Fibroblast of lung (primary cell): ENCODE results near the gene SLC25A34. TPM values are rescaled to one million over a fixed set of nuclear protein-coding genes. Genes with fewer than 3 reads are reported as not detected.

Experiments used
- DNase-seq, 2 donors: peaks; one replicate each; pipeline versions ENCODE4 v3.0.0 to v3.0.0-alpha.2; 2010; ENCODE audit warnings: low read depth in 2 of 2
- H2AFZ ChIP-seq: 2 replicates; pipeline ENCODE4 v1.5.1; 2012; ENCODE audit warnings: low read length, control low read depth, inconsistent platforms
- H3K27ac ChIP-seq: 2 replicates; pipeline ENCODE4 v1.5.1; 2011; ENCODE audit warnings: low read length, control low read depth; ENCODE audit not compliant: insufficient read depth
- H3K27me3 ChIP-seq: 2 replicates; pipeline ENCODE4 v1.5.1; 2011; ENCODE audit warnings: mild to moderate bottlenecking, low read length; ENCODE audit not compliant: control insufficient read depth, insufficient read depth
- H3K36me3 ChIP-seq: 2 replicates; pipeline ENCODE4 v1.5.1; 2011; ENCODE audit warnings: low read length; ENCODE audit not compliant: control insufficient read depth, insufficient read depth
- H3K4me1 ChIP-seq: 2 replicates; pipeline ENCODE4 v1.5.1; 2011; ENCODE audit warnings: low read length; ENCODE audit not compliant: control insufficient read depth, insufficient read depth; ENCODE audit errors: extremely low read depth
- H3K4me2 ChIP-seq: 2 replicates; pipeline ENCODE4 v1.5.1; 2011; ENCODE audit warnings: low read length, control low read depth; ENCODE audit not compliant: insufficient read depth; ENCODE audit errors: extremely low read depth
- H3K4me3 ChIP-seq, 4 experiments: fragments of 200-600 bp in 1 of 4; sonication (generic) in 1 of 4; replicated peaks in 1 of 4; 2 replicates each; pipeline ENCODE4 v1.5.1; 2011 to 2016; ENCODE audit warnings: low read length in 4 of 4, low read depth in 3 of 4, mild to moderate bottlenecking in 3 of 4, control low read depth in 2 of 4, inconsistent platforms in 1 of 4, mixed read lengths in 1 of 4; ENCODE audit not compliant: insufficient read depth in 1 of 4; ENCODE audit errors: control extremely low read depth in 1 of 4
- H3K79me2 ChIP-seq: 2 replicates; pipeline ENCODE4 v1.5.1; 2012; ENCODE audit warnings: mild to moderate bottlenecking, low read length, inconsistent platforms; ENCODE audit not compliant: control insufficient read depth, insufficient read depth
- H3K9ac ChIP-seq: 2 replicates; pipeline ENCODE4 v1.5.1; 2011; ENCODE audit warnings: mild to moderate bottlenecking, low read length, control low read depth; ENCODE audit not compliant: insufficient read depth
- H3K9me3 ChIP-seq: 2 replicates; pipeline ENCODE4 v1.5.1; 2012; ENCODE audit warnings: low read depth, low read length; ENCODE audit not compliant: control insufficient read depth, insufficient read depth
- H4K20me1 ChIP-seq: 2 replicates; pipeline ENCODE4 v1.5.1; 2011; ENCODE audit warnings: low read length; ENCODE audit not compliant: control insufficient read depth, insufficient read depth; ENCODE audit errors: extremely low read depth
- EZH2 ChIP-seq: IDR thresholded peaks from 2 replicates; pipeline ENCODE4 v1.5.1; 2012; ENCODE audit warnings: low read length, control low read depth, mild to moderate bottlenecking; ENCODE audit errors: missing control alignments
- polyA plus RNA-seq, 2 donors: library from polyadenylated mRNA; depleted of rRNA in 1 of 2; stranded (reverse) in 1 of 2; unstranded in 1 of 2; fragments of >200 nt; gene quantifications; 2 replicates each; pipeline ENCODE4 v1.2.1, GENCODE V29; 2011 to 2012; ENCODE audit warnings: missing spikeins in 1 of 2
- total RNA-seq: library from RNA; depleted of rRNA; stranded (reverse); fragments of >200 nt; gene quantifications from 2 replicates; pipeline ENCODE4 v1.2.1, GENCODE V29; 2014
- TF ChIP-seq, protein P1 (sequence below), 2 donors: IDR thresholded peaks in 1 of 2; conservative IDR thresholded peaks in 1 of 2; 1 replicate in 1 of 2; 2 replicates in 1 of 2; pipeline ENCODE4 v1.5.1; 2011 to 2012; ENCODE audit warnings: low read length in 2 of 2, control low read depth in 1 of 2, inconsistent platforms in 1 of 2, low read depth in 1 of 2, mild to moderate bottlenecking in 1 of 2

SLC25A34 gene
- total and polyA plus RNA-seq, 2 donors (not counting 1 experiment from before 2014, with no cell fraction given), result 0.35 to 0.83 TPM

DNA sequence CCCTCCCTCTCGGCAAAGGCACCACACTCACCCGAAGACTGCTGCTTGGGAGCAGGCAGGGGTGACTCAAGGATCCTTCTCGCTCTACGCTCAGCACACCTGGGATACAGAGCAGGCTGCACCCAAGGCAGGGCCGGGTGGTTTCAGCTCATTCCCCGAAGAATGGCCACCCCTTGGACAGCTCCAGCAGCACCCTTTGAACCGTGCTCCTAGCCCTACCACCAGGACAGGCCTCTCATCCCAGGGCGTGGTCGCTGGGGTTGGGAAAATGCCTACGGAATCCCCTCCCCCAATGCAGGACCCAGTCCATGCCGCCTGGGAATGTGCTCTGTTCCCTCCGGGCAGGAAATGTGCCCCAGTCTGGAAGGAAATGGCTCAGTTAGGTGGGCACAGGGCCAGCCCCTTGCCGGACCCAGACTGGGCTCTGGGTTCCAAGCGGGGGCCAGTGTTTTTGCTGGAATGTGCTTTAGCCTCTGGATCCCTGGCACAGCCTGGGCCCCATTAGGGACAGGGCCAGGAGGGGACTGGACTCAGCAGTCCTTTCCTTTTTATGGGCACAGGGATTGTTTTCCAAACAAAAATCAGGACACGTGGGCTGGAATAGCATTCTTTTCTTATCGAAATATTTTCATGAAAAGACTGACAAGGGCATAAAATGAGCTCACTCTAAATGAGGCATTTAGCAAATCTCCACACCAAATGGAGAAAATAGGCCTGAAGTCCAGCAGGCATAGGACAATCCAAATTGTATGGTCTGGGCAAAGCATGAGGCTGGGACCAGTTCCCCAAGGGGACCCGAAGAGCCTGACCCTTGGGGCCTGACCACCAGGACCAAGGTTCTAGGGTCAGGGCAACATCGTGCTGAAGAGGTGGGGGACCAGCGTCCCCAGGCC, 13.6 kb downstream of the SLC25A34 start:
- peak in 1 of 2 donors; percentile 36 for DNase-seq
- Histone ChIP-seq H3K9me3 (no peaks in the 10 kb centered on the region), H3K27me3 (no peaks in the 10 kb centered on the region), H3K27ac (no peak overlapping the region), H4K20me1 (no peaks in the 10 kb centered on the region), H3K4me2 (no peak overlapping the region), H3K4me1 (no peaks in the 10 kb centered on the region), H3K9ac (no peak overlapping the region), H3K4me3 (no peak overlapping the region), H2AFZ (no peak overlapping the region), H3K79me2 (no peaks in the 10 kb centered on the region), H3K36me3 (no peaks in the 10 kb centered on the region)
- TF ChIP-seq EZH2, result no peak
- TF ChIP-seq, protein P1, sequence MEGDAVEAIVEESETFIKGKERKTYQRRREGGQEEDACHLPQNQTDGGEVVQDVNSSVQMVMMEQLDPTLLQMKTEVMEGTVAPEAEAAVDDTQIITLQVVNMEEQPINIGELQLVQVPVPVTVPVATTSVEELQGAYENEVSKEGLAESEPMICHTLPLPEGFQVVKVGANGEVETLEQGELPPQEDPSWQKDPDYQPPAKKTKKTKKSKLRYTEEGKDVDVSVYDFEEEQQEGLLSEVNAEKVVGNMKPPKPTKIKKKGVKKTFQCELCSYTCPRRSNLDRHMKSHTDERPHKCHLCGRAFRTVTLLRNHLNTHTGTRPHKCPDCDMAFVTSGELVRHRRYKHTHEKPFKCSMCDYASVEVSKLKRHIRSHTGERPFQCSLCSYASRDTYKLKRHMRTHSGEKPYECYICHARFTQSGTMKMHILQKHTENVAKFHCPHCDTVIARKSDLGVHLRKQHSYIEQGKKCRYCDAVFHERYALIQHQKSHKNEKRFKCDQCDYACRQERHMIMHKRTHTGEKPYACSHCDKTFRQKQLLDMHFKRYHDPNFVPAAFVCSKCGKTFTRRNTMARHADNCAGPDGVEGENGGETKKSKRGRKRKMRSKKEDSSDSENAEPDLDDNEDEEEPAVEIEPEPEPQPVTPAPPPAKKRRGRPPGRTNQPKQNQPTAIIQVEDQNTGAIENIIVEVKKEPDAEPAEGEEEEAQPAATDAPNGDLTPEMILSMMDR (conservative IDR thresholded peaks at IDR 0.05 in 1 of 2, IDR thresholded peaks at IDR 0.05 in 1 of 2; ENCODE audit: low read depth in 1 of 2, low read length in 2 of 2), result no peak

DNA sequence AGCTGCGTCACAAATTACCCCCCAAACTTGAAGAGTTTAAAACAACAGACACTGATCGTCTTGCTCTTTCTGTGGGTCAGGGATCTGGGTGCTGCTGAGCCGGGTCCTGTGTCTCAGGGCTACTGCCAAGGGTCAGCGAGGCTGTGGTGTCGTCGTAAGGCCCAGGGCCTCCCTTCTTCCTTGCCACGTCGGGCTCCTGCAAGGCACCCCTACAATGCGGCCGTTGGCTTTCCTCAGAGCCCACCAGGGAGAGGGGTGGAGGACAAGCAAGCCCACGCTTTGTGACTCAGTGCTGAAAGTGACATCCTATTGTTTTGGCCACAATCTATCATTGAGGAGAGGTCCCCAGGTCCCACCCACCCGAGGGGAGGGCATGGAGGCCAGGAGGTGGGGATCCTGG, 14.9 kb downstream of the SLC25A34 start:
- Histone ChIP-seq H4K20me1 (no peaks in the 10 kb centered on the region), H2AFZ (no peak overlapping the region), H3K4me2 (no peak overlapping the region), H3K36me3 (no peaks in the 10 kb centered on the region), H3K4me1 (no peaks in the 10 kb centered on the region), H3K9ac (no peak overlapping the region), H3K79me2 (no peaks in the 10 kb centered on the region), H3K27ac (no peak overlapping the region), H3K4me3 (no peak overlapping the region), H3K9me3 (no peaks in the 10 kb centered on the region), H3K27me3 (no peaks in the 10 kb centered on the region)
- TF ChIP-seq, protein P1 (conservative IDR thresholded peaks at IDR 0.05 in 1 of 2, IDR thresholded peaks at IDR 0.05 in 1 of 2; ENCODE audit: low read depth in 1 of 2, low read length in 2 of 2), result no peak
- no peak for TF ChIP-seq EZH2
- no peak for DNase-seq

DNA sequence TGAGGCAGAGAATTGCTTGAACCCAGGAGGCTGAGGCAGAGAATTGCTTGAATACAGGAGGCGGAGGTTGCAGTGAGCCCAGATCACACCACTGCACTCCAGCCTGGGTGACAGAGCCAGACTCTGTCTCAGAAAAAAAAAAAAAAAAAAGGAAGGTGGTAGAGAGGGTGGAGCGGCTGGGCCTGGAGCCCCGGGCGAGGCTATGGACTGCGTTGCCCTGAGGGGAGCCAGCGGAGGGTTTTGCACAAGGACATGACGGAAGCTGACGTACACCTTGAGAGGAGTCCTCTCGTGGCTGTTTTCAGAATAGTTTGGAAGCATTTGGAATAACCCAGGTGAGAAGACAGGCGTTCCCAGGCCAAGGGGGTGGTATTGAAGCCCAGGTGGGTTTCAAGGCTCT, 15.7 kb downstream of the SLC25A34 start:
- Histone ChIP-seq H3K79me2 (no peaks in the 10 kb centered on the region), H3K4me2 (no peak overlapping the region), H4K20me1 (no peaks in the 10 kb centered on the region), H3K27ac (no peak overlapping the region), H3K4me1 (no peaks in the 10 kb centered on the region), H3K4me3 (no peak overlapping the region), H3K9ac (no peak overlapping the region), H3K27me3 (no peaks in the 10 kb centered on the region), H3K9me3 (no peaks in the 10 kb centered on the region), H3K36me3 (no peaks in the 10 kb centered on the region), H2AFZ (no peak overlapping the region)
- TF ChIP-seq EZH2, result no peak
- TF ChIP-seq, protein P1 (conservative IDR thresholded peaks at IDR 0.05 in 1 of 2, IDR thresholded peaks at IDR 0.05 in 1 of 2; ENCODE audit: low read depth in 1 of 2, low read length in 2 of 2), result no peak
- no peak for DNase-seq
